Colonic mucosa (tissue), 4 donors: Measurements from ENCODE around the gene PLXNA4. TPM values are rescaled to one million over a fixed set of nuclear protein-coding genes. Genes with fewer than 3 reads are reported as not detected.

Source experiments
- DNase-seq: peaks from one replicate; pipeline ENCODE4 v3.0.0-alpha.2; 2020
- H3K27ac ChIP-seq: fragments of 200-600 bp; one replicate; pipeline ENCODE4 v1.8.0; 2021
- H3K27me3 ChIP-seq: fragments of 200-600 bp; one replicate; pipeline ENCODE4 v1.8.0; 2021
- H3K36me3 ChIP-seq: fragments of 200-600 bp; one replicate; pipeline ENCODE4 v1.8.0; 2021
- H3K4me1 ChIP-seq: fragments of 200-600 bp; one replicate; pipeline ENCODE4 v1.8.0; 2021; ENCODE audit warnings: mild to moderate bottlenecking
- H3K4me3 ChIP-seq: fragments of 200-600 bp; one replicate; pipeline ENCODE4 v1.8.0; 2021
- H3K9ac ChIP-seq, 2 donors: one replicate each; pipeline ENCODE4 v1.7.0; 2013; ENCODE audit warnings: control low read depth in 2 of 2, low read depth in 2 of 2, low read length in 2 of 2
- H3K9me3 ChIP-seq: fragments of 200-600 bp; one replicate; pipeline ENCODE4 v1.8.0; 2021
- intact Hi-C: fragments of 100-400 bp; cut with DNase I; formaldehyde crosslinking; loops from one replicate; pipeline ENCODE4 v1.14.1; 2022
- total RNA-seq, 2 donors: library from RNA; stranded (reverse); fragmentation: NEBNext Ultra II Directional in 1 of 2; extraction: Animal tissue kit (Norgen Biotek cat#: 25700) in 1 of 2; gene quantifications; one replicate each; pipeline ENCODE4 v1.2.1, GENCODE V29; 2021
- TF ChIP-seq, protein P1 (sequence below): fragments of 200-600 bp; IDR thresholded peaks from one replicate; pipeline ENCODE4 v1.8.0; 2022; ENCODE audit warnings: antibody characterized with exemption, mild to moderate bottlenecking
- donor health status: healthy.
- donor health status: DM: no; HTN: no; CAD: no.
- donor health status: DM: no; HTN: no; CAD: no.

The PLXNA4 gene
- total RNA-seq, 2 donors from 2014 or later, result 0.15 to 0.77 TPM

DNA sequence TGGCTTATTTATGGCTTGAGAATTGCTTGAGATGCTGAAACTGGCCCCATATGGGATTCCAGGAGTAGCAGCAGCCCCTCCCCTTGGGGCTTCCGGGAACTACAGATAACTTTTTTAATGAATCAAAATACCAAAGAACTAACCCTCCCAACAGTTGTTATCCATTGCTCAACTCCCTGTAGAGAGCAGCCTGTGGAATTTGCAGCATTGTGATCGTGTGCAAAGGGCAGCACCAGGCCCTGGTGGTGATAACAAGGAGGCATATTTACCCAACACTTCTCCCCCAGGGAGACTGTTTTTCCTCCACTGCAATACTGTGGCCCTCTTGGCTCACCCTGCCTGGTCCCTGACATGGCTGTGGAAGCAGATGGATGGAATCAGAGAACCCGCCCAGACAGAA is 196.2 kb downstream of the PLXNA4 start:
- Histone ChIP-seq H3K4me3 (no peak overlapping the region), H3K9ac (no peak overlapping the region), H3K36me3 (no peaks in the 10 kb centered on the region), H3K27me3 (no peaks in the 10 kb centered on the region), H3K27ac (peak overlapping the region; percentile 7), H3K4me1 (peaks cover 13% of the 10 kb centered on the region), H3K9me3 (no peaks in the 10 kb centered on the region)
- peak; percentile 46 for DNase-seq
- intact Hi-C loops, result no loop called here
- TF ChIP-seq, protein P1, sequence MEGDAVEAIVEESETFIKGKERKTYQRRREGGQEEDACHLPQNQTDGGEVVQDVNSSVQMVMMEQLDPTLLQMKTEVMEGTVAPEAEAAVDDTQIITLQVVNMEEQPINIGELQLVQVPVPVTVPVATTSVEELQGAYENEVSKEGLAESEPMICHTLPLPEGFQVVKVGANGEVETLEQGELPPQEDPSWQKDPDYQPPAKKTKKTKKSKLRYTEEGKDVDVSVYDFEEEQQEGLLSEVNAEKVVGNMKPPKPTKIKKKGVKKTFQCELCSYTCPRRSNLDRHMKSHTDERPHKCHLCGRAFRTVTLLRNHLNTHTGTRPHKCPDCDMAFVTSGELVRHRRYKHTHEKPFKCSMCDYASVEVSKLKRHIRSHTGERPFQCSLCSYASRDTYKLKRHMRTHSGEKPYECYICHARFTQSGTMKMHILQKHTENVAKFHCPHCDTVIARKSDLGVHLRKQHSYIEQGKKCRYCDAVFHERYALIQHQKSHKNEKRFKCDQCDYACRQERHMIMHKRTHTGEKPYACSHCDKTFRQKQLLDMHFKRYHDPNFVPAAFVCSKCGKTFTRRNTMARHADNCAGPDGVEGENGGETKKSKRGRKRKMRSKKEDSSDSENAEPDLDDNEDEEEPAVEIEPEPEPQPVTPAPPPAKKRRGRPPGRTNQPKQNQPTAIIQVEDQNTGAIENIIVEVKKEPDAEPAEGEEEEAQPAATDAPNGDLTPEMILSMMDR, result no peak

DNA sequence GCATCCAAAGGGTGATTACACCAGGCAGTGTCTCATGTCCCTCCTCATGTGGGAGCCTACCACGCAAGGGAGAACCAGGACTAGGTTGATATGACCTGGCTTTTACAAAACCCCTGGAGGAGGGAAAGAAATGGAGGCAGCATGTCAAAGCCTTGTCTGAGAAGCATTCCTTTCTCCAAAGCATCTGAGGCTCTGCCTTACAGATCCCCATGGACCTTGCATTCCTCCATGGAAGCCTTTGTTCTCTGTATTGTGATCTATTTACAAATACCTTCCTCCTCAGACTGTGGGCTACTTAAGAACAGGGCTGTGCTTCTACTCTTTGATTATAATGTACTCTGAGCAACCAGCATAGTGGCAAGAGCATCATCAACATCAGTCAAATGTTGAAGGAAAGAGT is 197.0 kb downstream of the PLXNA4 start:
- Histone ChIP-seq H3K27ac (no peak overlapping the region), H3K9me3 (no peaks in the 10 kb centered on the region), H3K27me3 (no peaks in the 10 kb centered on the region), H3K9ac (no peak overlapping the region), H3K36me3 (no peaks in the 10 kb centered on the region), H3K4me3 (no peak overlapping the region), H3K4me1 (peaks cover 13% of the 10 kb centered on the region)
- intact Hi-C loops, result no loop called here
- DNase-seq, result no peak
- TF ChIP-seq, protein P1, result no peak

DNA sequence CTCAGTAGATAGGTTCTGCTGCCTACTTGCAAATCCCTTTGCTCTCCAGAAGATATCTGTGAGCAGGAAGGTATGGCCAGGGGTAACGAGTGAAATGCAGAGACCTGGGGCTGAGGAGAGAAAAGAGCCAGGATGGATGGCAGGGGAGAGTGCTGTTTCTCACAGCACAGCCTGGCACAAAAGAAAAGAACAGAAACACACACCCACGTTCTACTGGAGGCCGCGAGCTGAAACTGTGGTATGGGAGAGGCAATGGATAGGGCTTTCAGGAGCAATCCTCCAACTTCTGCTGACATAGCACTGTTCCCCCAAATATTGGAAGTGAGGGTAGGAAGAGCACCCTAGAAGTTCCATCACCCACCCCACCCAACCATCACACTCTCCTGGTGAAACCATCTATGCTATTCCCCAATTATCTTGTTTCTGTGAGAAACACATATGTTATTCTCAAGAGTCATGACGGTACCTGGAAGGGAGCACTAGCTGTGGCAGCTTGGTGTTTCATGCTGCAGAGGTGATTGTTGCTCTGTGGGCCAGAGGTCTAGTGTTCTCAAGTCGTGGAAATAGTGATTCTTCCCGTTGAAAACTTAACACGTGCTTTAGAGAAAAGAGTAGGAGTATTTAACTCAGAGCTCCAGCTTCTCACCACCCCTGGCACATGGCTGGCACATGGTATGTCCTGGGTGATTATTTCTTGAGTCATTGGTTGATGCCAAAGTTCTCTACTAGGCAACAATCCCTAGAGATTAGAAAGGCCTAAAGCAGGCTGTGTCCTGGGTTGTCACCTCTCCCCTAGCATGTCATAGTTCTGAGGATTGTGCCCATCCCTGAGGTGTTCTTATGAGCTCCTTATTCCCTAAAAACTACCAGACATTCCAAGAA is 198.3 kb downstream of the PLXNA4 start:
- TF ChIP-seq, protein P1, result no peak
- H3K27ac ChIP-seq, result no peak overlapping the region
- H3K9me3 ChIP-seq, result no peaks in the 10 kb centered on the region
- no peaks in the 10 kb centered on the region for H3K36me3 ChIP-seq
- DNase-seq, result no peak
- H3K27me3 ChIP-seq, result no peaks in the 10 kb centered on the region
- peaks cover 13% of the 10 kb centered on the region for H3K4me1 ChIP-seq
- intact Hi-C loops, result no loop called here
- H3K4me3 ChIP-seq, result no peak overlapping the region
- H3K9ac ChIP-seq, result no peak overlapping the region

DNA sequence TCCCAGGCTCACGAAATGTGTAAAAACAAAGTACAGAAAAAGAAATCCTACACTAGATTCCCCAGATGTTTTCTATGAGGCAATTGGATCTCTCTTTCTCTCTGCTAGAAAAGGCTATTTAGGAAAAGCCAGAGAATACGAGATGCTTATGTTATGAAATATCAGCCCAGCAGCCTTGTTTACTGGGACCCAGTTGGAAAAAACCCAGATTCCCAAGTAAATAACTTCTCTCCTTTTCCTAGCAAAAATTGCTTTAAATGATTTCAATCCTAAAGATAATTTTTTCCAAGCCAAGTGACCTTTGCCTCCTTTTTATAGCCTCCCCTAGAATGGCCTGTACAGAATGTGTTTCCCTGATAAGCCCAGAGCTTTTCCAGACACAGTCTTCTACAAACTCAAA is 199.3 kb downstream of the PLXNA4 start:
- no peak overlapping the region for H3K4me3 ChIP-seq
- no peak for DNase-seq
- no peaks in the 10 kb centered on the region for H3K27me3 ChIP-seq
- intact Hi-C loops, result no loop called here
- H3K36me3 ChIP-seq, result no peaks in the 10 kb centered on the region
- H3K9me3 ChIP-seq, result no peaks in the 10 kb centered on the region
- peaks cover 13% of the 10 kb centered on the region for H3K4me1 ChIP-seq
- TF ChIP-seq, protein P1, result no peak
- peak overlapping the region; percentile 87 for H3K27ac ChIP-seq
- H3K9ac ChIP-seq, result peak overlapping the region in 1 of 2 donors; percentile 62

DNA sequence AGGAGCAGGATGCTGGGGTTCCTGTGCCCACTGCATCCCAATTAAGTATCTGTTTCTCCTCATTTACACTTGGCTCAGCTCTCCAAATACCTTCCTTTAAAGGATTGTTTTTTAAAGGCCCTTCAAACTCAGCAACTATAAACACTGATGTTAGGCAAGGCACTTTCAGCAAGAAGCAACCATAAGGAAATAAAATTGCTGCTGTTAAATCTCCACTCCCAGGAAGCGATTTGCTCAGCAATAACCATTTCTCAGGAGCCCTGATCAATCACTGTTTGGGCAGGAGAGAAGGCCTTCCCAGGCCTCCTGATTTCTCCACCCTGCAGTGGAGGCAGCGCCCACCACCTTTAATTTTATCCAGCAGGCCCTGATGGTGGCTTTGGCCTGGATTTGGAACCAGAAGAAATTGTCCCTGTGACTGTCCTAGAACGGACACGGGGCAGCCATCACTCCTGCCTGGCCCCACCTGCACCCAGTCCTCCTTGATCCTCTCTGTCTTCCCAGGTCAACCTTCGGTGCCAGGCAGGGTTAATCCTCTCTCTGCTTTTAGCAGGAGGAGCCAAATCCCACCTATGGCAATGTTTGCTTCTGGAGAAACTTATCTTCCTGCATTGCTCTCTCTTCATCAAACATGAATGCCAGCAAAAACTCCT is 199.8 kb downstream of the PLXNA4 start:
- TF ChIP-seq, protein P1, result no peak
- no peaks in the 10 kb centered on the region for H3K27me3 ChIP-seq
- no peak overlapping the region for H3K4me3 ChIP-seq
- peaks cover 13% of the 10 kb centered on the region for H3K4me1 ChIP-seq
- H3K9ac ChIP-seq, result peak overlapping the region in 1 of 2 donors; percentile 62
- peak overlapping the region; percentile 87 for H3K27ac ChIP-seq
- no peak for DNase-seq
- intact Hi-C loops, result no loop called here
- H3K36me3 ChIP-seq, result no peaks in the 10 kb centered on the region
- no peaks in the 10 kb centered on the region for H3K9me3 ChIP-seq
